ENCODE measurements around the gene AGAP1.

The AGAP1 gene

DNA sequence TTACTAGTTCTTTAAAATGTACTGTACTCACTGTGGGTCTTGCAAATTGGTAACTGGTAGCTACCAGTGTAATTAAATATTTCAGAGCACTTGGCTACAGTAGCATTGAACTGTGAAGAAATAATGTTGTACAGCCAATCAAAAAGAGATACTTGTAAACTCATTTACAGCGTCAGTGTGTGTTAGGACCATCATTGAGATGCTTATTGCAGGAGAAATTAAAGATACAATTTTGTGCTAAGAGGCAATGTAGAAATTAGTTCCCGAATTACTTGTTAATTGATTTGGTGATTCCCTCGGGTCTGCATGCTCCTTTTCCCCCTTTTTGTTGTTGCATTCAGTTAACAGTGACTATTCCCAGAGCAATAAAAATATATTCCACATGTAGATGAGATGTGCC lies 330.5 kb downstream of the AGAP1 start:
- TF ChIP-seq TAF1 (IDR thresholded peaks at IDR 0.05; ENCODE audit: borderline replicate concordance, insufficient read depth, low read length), result no peak
- TF ChIP-seq POLR2AphosphoS5 (IDR thresholded peaks at IDR 0.05; ENCODE audit: low read depth, low read length), result no peak
- TF ChIP-seq, protein P1, sequence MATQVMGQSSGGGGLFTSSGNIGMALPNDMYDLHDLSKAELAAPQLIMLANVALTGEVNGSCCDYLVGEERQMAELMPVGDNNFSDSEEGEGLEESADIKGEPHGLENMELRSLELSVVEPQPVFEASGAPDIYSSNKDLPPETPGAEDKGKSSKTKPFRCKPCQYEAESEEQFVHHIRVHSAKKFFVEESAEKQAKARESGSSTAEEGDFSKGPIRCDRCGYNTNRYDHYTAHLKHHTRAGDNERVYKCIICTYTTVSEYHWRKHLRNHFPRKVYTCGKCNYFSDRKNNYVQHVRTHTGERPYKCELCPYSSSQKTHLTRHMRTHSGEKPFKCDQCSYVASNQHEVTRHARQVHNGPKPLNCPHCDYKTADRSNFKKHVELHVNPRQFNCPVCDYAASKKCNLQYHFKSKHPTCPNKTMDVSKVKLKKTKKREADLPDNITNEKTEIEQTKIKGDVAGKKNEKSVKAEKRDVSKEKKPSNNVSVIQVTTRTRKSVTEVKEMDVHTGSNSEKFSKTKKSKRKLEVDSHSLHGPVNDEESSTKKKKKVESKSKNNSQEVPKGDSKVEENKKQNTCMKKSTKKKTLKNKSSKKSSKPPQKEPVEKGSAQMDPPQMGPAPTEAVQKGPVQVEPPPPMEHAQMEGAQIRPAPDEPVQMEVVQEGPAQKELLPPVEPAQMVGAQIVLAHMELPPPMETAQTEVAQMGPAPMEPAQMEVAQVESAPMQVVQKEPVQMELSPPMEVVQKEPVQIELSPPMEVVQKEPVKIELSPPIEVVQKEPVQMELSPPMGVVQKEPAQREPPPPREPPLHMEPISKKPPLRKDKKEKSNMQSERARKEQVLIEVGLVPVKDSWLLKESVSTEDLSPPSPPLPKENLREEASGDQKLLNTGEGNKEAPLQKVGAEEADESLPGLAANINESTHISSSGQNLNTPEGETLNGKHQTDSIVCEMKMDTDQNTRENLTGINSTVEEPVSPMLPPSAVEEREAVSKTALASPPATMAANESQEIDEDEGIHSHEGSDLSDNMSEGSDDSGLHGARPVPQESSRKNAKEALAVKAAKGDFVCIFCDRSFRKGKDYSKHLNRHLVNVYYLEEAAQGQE (IDR thresholded peaks at IDR 0.05; ENCODE audit: insufficient read depth in 1 of 2, low read depth in 2 of 2, low read length in 2 of 2), result no peak
- TF ChIP-seq FOXP2 (optimal IDR thresholded peaks at IDR 0.05; ENCODE audit: borderline replicate concordance, extremely low read depth, extremely low read length, insufficient read depth), result no peak
- TF ChIP-seq SIN3A (IDR thresholded peaks at IDR 0.05; ENCODE audit: borderline replicate concordance, insufficient read depth, low read length), result no peak

- TF ChIP-seq FOXP2 (optimal IDR thresholded peaks at IDR 0.05; ENCODE audit: borderline replicate concordance, extremely low read depth, extremely low read length, insufficient read depth) (no peak), SIN3A (IDR thresholded peaks at IDR 0.05; ENCODE audit: borderline replicate concordance, insufficient read depth, low read length) (no peak), POLR2AphosphoS5 (IDR thresholded peaks at IDR 0.05; ENCODE audit: low read depth, low read length) (no peak)
Observed at GRCh38 chr2:235825946-235826345, 332.1 kb downstream of the AGAP1 start.

DNA sequence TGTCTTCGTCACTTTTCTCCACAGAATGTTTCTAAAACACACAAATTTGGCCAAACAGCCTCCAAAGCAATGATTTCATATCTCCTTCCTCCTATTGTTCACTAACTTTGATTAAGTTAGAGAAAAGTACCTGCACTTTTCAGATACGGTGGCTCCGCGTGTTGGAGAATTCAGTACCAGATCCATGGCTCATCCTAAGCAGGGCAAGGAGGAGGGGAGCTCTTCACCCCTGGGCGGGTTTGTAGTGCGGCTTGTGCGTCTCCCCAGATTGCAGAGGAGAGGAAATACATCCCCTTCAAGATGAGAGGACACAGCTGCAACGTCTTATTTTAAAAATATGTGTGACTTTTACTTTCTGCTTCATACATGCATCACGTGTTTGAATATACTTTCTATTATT lies 333.0 kb downstream of the AGAP1 start:
- no peak for TF ChIP-seq TAF1 (IDR thresholded peaks at IDR 0.05; ENCODE audit: borderline replicate concordance, insufficient read depth, low read length)
- TF ChIP-seq, protein P1 (IDR thresholded peaks at IDR 0.05; ENCODE audit: insufficient read depth in 1 of 2, low read depth in 2 of 2, low read length in 2 of 2), result no peak
- no peak for TF ChIP-seq FOXP2 (optimal IDR thresholded peaks at IDR 0.05; ENCODE audit: borderline replicate concordance, extremely low read depth, extremely low read length, insufficient read depth)
- no peak for TF ChIP-seq SIN3A (IDR thresholded peaks at IDR 0.05; ENCODE audit: borderline replicate concordance, insufficient read depth, low read length)
- TF ChIP-seq POLR2AphosphoS5 (IDR thresholded peaks at IDR 0.05; ENCODE audit: low read depth, low read length), result no peak

DNA sequence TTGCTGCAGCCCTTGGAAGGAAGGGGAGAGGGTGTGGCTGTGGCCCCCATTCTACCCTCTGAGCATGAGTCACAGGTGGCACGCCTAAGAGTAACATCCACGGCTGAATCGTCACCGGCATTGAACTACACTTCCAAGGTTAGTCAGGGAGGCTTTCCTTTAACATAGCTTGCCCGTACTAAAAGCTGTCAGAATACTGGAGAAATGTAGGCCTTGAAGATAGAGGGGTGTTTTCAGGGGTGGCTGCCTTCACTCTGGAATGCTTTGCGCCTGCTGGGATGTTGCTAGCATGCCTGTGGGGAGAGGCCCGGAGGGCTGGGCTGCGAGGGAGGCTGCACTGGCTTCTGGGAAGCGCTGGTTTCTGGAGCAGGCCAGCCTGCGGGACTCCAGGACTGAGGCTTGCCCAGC lies 333.7 kb downstream of the AGAP1 start:
- TF ChIP-seq FOXP2 (optimal IDR thresholded peaks at IDR 0.05; ENCODE audit: borderline replicate concordance, extremely low read depth, extremely low read length, insufficient read depth), result no peak
- no peak for TF ChIP-seq SIN3A (IDR thresholded peaks at IDR 0.05; ENCODE audit: borderline replicate concordance, insufficient read depth, low read length)

DNA sequence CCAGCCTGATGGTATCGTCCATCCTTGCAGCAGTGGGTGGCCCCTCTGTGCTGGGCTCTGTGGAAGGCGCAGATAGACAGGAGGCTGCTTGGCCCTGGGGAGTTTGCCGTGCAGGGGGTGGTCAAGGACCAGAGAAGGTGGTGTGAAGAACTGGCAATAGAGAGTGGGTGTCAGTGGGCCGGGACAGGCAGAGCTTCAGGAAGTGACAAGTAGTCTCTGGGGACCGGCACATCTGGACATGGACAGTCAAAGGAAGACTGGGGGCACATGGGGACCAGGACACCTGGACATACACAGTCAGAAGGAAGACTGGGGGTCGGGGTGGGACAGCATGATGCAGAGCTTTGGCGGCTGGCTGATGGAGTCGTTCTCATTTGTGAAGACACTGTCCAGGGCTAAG lies 335.9 kb downstream of the AGAP1 start:
- TF ChIP-seq TAF1 (IDR thresholded peaks at IDR 0.05; ENCODE audit: borderline replicate concordance, insufficient read depth, low read length) (no peak), FOXP2 (optimal IDR thresholded peaks at IDR 0.05; ENCODE audit: borderline replicate concordance, extremely low read depth, extremely low read length, insufficient read depth) (no peak), POLR2AphosphoS5 (IDR thresholded peaks at IDR 0.05; ENCODE audit: low read depth, low read length) (no peak), SIN3A (IDR thresholded peaks at IDR 0.05; ENCODE audit: borderline replicate concordance, insufficient read depth, low read length) (no peak)
- TF ChIP-seq, protein P1 (IDR thresholded peaks at IDR 0.05; ENCODE audit: insufficient read depth in 1 of 2, low read depth in 2 of 2, low read length in 2 of 2), result no peak

- TF ChIP-seq SIN3A (IDR thresholded peaks at IDR 0.05; ENCODE audit: borderline replicate concordance, insufficient read depth, low read length), result no peak
- TF ChIP-seq POLR2AphosphoS5 (IDR thresholded peaks at IDR 0.05; ENCODE audit: low read depth, low read length), result no peak
- TF ChIP-seq FOXP2 (optimal IDR thresholded peaks at IDR 0.05; ENCODE audit: borderline replicate concordance, extremely low read depth, extremely low read length, insufficient read depth), result no peak
- no peak for TF ChIP-seq TAF1 (IDR thresholded peaks at IDR 0.05; ENCODE audit: borderline replicate concordance, insufficient read depth, low read length)
- TF ChIP-seq, protein P1 (IDR thresholded peaks at IDR 0.05; ENCODE audit: insufficient read depth in 1 of 2, low read depth in 2 of 2, low read length in 2 of 2), result no peak
Observed at GRCh38 chr2:235831755-235832154, 337.9 kb downstream of the AGAP1 start.
